HG03025 (cell line): Measurements from ENCODE around the gene SMYD2.
A peak's percentile ranks its signal among the peaks of the same experiment; 100 is the strongest.
"Not testable (repeated sequence)": the region's sequence is repeated elsewhere in the genome, so short reads cannot be mapped to it uniquely, and the experiment has no call there.

Experiments
- ATAC-seq: cut with Tn5 transposase; IDR thresholded peaks from one replicate; pipeline ENCODE4 v1.9.1; 2021; ENCODE audit warnings: mild to moderate bottlenecking, moderate library complexity; ENCODE audit not compliant: unreplicated experiment, low FRiP score

The SMYD2 gene

DNA sequence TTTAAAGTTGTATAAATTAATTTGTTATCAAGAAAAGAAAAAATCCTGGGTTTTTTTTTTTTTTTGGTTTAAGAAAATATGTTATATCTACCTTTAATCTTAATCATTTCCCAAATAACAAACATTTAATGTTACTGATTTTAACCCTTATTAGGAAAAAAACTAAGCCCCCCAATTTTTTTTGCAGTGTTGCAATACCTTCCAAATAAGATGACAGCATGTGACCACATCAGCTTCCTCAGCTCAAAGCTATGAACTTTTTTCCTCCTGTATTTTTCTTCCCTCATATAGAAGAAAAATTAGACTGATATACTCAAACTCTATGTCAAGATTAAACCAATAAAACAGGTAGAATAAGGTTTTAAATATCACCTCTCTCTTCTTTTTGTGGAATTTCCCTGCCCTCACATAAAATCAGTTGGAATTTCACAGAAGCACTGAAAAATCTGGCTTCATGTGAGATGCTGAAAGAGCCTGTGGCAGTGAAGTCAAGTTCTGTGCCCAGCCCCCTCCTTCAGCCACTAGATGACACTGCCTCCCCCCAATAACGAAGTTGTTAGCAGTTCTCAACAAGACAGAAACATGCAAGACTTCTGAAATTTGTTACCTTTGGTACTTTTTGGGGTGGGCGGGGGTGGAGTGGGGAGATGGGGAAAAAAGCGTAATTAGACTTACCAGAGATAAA, 9.6 kb upstream of the SMYD2 start:
- no peak for ATAC-seq

- ATAC-seq = no peak
Observed at GRCh38 chr1:214271995-214272731, 8.8 kb upstream of the SMYD2 start.

GRCh38 chr1:214272964-214273533, 7.9 kb upstream of the SMYD2 start:
- no peak for ATAC-seq

DNA sequence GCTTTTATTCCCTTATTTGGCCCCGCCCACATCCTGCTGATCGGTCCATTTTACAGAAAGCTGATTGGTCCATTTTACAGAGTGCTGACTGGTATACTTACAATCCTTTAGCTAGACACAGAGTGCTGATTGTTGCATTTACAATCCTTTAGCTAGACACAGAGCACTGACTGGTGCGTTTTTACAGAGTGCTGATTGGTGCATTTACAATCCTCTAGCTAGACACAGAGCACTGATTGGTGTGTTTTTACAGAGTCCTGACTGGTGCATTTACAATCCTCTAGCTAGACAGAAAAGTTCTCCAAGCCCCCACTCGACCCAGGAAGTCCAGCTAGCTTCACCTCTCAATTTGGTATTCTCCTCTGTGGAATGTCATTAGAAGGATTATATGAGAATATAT, 5.3 kb upstream of the SMYD2 start:
- ATAC-seq = not testable (repeated sequence)

- no peak for ATAC-seq
Observed at GRCh38 chr1:214276786-214277185, 4.2 kb upstream of the SMYD2 start.

- no peak for ATAC-seq
Observed at GRCh38 chr1:214277704-214278635, 3.0 kb upstream of the SMYD2 start.

- peak; percentile 56 for ATAC-seq
Observed at GRCh38 chr1:214280386-214281020, 456 bp upstream of the SMYD2 start.

DNA sequence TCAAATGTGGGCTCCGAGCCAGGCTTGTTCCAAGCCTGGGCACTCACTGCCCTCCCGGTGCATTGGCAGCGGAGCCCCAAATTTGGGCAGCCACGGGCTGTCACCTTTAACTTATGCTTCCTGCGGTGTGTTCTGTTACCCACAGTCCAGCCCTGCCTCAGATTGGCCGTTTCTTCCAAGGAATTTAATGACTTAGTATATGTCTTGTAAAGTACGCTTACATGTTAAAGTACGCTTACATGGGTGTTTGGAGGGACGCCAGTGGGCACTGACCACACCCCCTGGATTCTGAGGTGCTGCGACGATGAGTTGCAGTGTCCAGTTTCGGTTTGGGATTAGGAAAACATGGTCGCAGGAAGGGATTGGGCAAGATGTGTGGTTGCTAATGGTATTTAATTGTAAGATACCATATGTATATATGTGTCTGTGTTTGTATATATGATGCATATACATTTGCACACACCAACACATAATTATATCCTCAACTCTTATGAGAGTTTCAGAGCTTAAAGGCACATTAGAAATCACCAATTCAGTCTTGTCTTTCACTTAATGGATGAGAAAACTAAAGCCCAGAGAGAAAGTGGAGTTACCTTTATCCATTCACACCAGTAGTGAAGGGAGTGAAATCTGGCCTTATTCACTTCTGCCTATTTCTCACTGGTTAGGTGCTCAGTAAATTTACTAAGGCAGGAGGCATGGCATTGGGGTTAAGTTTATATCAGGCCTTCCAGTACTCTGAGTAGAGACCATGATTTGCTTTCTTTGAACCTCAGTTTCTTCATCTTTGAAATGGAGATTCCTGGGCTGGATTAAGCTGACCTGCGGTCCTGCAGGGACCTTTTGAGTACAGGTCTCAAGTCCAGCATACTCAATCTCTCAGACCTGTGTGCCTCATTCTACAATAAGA, 1.0 kb downstream of the SMYD2 start:
- no peak for ATAC-seq

GRCh38 chr1:214282630-214283242, 1.8 kb downstream of the SMYD2 start:
- ATAC-seq = no peak

GRCh38 chr1:214285610-214286440, 4.9 kb downstream of the SMYD2 start:
- ATAC-seq = no peak

DNA sequence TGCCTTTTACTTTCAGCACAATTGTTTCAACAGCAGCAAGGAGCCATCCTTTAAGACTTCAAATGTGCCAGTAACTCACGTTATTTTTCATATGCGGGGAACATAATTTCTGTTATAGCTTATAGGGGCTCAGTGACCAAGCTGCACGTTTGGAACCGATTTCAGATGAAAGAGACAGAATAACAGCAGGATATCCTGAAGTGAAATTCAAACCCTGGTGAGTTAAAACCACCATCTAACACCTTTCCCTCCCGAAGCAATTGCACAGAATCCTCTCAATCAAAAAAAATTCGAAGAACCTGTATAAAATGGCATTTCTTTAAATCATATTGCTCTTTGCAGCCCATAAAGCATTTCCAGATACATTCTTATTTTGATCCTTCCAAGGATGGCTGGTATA, 6.9 kb downstream of the SMYD2 start:
- ATAC-seq = no peak

DNA sequence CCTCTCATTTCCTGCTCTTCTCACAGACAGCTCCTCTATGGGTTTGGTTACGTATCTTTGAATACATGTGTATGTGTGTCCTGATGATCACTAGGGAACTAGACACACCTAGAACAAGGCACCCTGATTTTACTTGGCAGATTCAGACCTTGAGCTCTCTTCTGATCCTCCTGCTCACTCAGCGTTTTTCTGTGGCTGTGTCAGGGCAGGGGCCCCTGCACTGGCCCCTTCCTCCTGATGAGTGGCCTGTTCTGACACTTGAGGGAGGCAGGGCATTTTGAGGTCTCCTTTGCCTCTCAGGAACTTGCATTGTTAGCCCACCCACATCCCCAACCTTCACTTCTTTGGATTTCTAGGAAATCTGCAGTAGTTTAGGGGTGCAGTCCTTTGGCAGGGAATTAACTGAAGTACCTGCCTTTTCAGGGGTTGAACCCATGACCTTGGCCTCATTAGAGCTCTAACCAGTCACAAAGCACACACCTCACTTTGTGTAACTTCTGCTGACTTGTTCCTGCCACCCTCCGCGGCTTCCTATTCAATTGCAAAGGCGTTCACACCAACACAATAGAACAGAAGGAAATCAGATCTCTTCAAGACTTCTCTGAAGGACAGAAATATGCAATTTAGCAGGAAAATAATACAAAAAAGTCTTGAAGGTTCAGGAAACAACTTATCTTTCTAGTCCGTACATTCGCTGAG, 8.8 kb downstream of the SMYD2 start:
- ATAC-seq = no peak

GRCh38 chr1:214290424-214291037, 9.6 kb downstream of the SMYD2 start:
- no peak for ATAC-seq

DNA sequence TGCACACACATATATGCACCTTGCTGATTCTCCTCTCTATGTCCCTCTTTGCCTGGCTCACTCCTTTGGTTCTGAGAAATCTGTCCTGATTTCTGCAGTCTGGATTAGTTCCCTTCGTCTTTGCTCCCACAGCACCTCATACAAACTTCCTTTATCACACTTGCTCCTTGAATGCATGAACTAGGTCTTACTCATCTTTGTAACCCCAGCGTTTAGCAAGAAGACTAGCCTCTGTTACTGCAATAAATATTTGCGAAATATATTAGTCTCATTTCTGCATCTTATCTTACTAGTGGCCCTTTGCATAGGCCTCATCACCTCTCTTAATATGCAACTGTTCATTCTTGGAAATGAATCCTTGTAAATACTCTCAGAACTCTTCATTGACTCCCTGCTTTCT, 11.4 kb downstream of the SMYD2 start:
- no peak for ATAC-seq

DNA sequence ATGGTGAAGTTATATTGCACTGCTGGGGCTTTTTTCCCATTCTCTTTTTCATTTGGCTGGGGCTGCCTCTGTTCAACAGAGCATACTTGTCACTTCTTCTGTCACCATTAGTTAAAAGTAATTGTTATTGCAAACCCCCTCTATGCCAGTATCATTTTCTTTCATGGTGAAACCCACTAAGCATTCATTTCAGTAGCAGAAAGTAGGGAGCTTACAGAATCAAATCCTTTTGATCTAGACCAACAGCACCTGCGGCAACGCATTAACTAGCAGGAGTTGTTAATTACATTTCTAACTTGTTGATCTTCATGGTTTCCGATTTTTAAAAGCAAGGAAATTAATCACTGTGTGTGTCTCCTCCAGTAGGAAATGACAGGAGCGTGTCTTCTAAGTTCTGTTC, 15.0 kb downstream of the SMYD2 start:
- no peak for ATAC-seq

- no peak for ATAC-seq
Observed at GRCh38 chr1:214296860-214297745, 16.1 kb downstream of the SMYD2 start.
